Central memory CD8-positive, alpha-beta T cell (primary cell): ENCODE results near the gene NF1.
"Not testable (repeated sequence)": the region's sequence is repeated elsewhere in the genome, so short reads cannot be mapped to it uniquely, and the experiment has no call there.

Experiments
- ATAC-seq: fragments of 150-1000 bp; cut with Tn5 transposase; replicated peaks from 2 replicates; pipeline ENCODE4 v1.10.0; 2022; ENCODE audit warnings: mild to moderate bottlenecking, moderate FRiP score, moderate number of reproducible peaks; ENCODE audit not compliant: poor library complexity, severe bottlenecking; ENCODE audit errors: extremely low read depth
- DNase-seq, 2 donors: peaks; one replicate each; pipeline ENCODE4 v3.0.0; 2021; ENCODE audit warnings: low spot score in 2 of 2
- H3K27ac Mint-ChIP-seq: one replicate; pipeline ENCODE4 v1.8.0; 2022; ENCODE audit warnings: low read depth, mild to moderate bottlenecking, moderate library complexity, mixed read lengths
- H3K27me3 Mint-ChIP-seq: one replicate; pipeline ENCODE4 v1.8.0; 2022; ENCODE audit warnings: mixed read lengths
- H3K36me3 Mint-ChIP-seq: one replicate; pipeline ENCODE4 v1.8.0; 2022; ENCODE audit warnings: mild to moderate bottlenecking, moderate library complexity, mixed read lengths; ENCODE audit not compliant: insufficient read depth
- H3K4me1 Mint-ChIP-seq: one replicate; pipeline ENCODE4 v1.8.0; 2022; ENCODE audit warnings: mixed read lengths
- H3K4me3 Mint-ChIP-seq: one replicate; pipeline ENCODE4 v1.8.0; 2022; ENCODE audit warnings: mild to moderate bottlenecking, moderate library complexity, mixed read lengths
- H3K9me3 Mint-ChIP-seq: one replicate; pipeline ENCODE4 v1.8.0; 2022; ENCODE audit warnings: mixed read lengths

NF1 gene

GRCh38 chr17:31093866-31094599 lies 744 bp upstream of the NF1 start:
- Mint-ChIP-seq H3K4me3 (peak overlapping the region; percentile 97), H3K4me1 (peaks cover 12% of the 10 kb centered on the region), H3K27ac (peak overlapping the region; percentile 91), H3K36me3 (peaks cover 4% of the 10 kb centered on the region), H3K9me3 (no peaks in the 10 kb centered on the region), H3K27me3 (no peaks in the 10 kb centered on the region)
- no peak for DNase-seq
- ATAC-seq = no peak

GRCh38 chr17:31095236-31096105 lies 694 bp downstream of the NF1 start:
- DNase-seq = no peak
- Mint-ChIP-seq H3K36me3 (peaks cover 4% of the 10 kb centered on the region), H3K27me3 (no peaks in the 10 kb centered on the region), H3K9me3 (no peaks in the 10 kb centered on the region), H3K4me3 (peak overlapping the region; percentile 97), H3K4me1 (peaks cover 12% of the 10 kb centered on the region), H3K27ac (peak overlapping the region; percentile 91)
- ATAC-seq = peak; percentile 37

GRCh38 chr17:31096106-31096436 lies 1.3 kb downstream of the NF1 start:
- peaks cover 4% of the 10 kb centered on the region for H3K36me3 Mint-ChIP-seq
- H3K9me3 Mint-ChIP-seq = no peaks in the 10 kb centered on the region
- peak overlapping the region; percentile 91 for H3K27ac Mint-ChIP-seq
- peaks cover 12% of the 10 kb centered on the region for H3K4me1 Mint-ChIP-seq
- no peak for DNase-seq
- H3K27me3 Mint-ChIP-seq = no peaks in the 10 kb centered on the region
- peak overlapping the region; percentile 97 for H3K4me3 Mint-ChIP-seq
- no peak for ATAC-seq

GRCh38 chr17:31099016-31099415 lies 4.2 kb downstream of the NF1 start:
- ATAC-seq (no peak), DNase-seq (no peak)
- no peaks in the 10 kb centered on the region for H3K27me3 Mint-ChIP-seq
- no peaks in the 10 kb centered on the region for H3K9me3 Mint-ChIP-seq
- peaks cover 4% of the 10 kb centered on the region for H3K36me3 Mint-ChIP-seq
- H3K4me3 Mint-ChIP-seq = no peak overlapping the region
- H3K27ac Mint-ChIP-seq = no peak overlapping the region
- peaks cover 12% of the 10 kb centered on the region for H3K4me1 Mint-ChIP-seq

- Mint-ChIP-seq H3K4me1 (peaks cover 7% of the 10 kb centered on the region), H3K9me3 (no peaks in the 10 kb centered on the region), H3K27me3 (no peaks in the 10 kb centered on the region), H3K4me3 (no peak overlapping the region), H3K36me3 (no peaks in the 10 kb centered on the region), H3K27ac (no peak overlapping the region)
- no peak for ATAC-seq
- no peak for DNase-seq
These were observed 6.2 kb downstream of the NF1 start for GRCh38 chr17:31100840-31101459.

GRCh38 chr17:31101943-31102342 lies 7.2 kb downstream of the NF1 start:
- H3K4me3 Mint-ChIP-seq = no peak overlapping the region
- ATAC-seq = no peak
- no peaks in the 10 kb centered on the region for H3K36me3 Mint-ChIP-seq
- H3K9me3 Mint-ChIP-seq = no peaks in the 10 kb centered on the region
- no peaks in the 10 kb centered on the region for H3K27me3 Mint-ChIP-seq
- DNase-seq = no peak
- no peak overlapping the region for H3K27ac Mint-ChIP-seq
- H3K4me1 Mint-ChIP-seq = no peaks in the 10 kb centered on the region

GRCh38 chr17:31105991-31106390 lies 11.2 kb downstream of the NF1 start:
- ATAC-seq (no peak), DNase-seq (no peak)
- Mint-ChIP-seq H3K36me3 (no peaks in the 10 kb centered on the region), H3K4me1 (no peaks in the 10 kb centered on the region), H3K4me3 (no peak overlapping the region), H3K27ac (no peak overlapping the region), H3K9me3 (no peaks in the 10 kb centered on the region), H3K27me3 (no peaks in the 10 kb centered on the region)

- no peaks in the 10 kb centered on the region for H3K27me3 Mint-ChIP-seq
- ATAC-seq = no peak
- H3K9me3 Mint-ChIP-seq = no peaks in the 10 kb centered on the region
- DNase-seq = no peak
- H3K4me1 Mint-ChIP-seq = peaks cover 5% of the 10 kb centered on the region
- no peaks in the 10 kb centered on the region for H3K36me3 Mint-ChIP-seq
- H3K27ac Mint-ChIP-seq = no peak overlapping the region
- H3K4me3 Mint-ChIP-seq = no peak overlapping the region
These were observed 16.4 kb downstream of the NF1 start for GRCh38 chr17:31111183-31111582.

- H3K4me1 Mint-ChIP-seq = peaks cover 5% of the 10 kb centered on the region
- no peak for ATAC-seq
These were observed 17.4 kb downstream of the NF1 start for GRCh38 chr17:31112001-31112661.

GRCh38 chr17:31113368-31113767 lies 18.6 kb downstream of the NF1 start:
- not testable (repeated sequence) for DNase-seq, H3K36me3 Mint-ChIP-seq, H3K9me3 Mint-ChIP-seq, H3K4me1 Mint-ChIP-seq, ATAC-seq, H3K27ac Mint-ChIP-seq, H3K4me3 Mint-ChIP-seq, H3K27me3 Mint-ChIP-seq

More at GRCh38 chr17:31112001-31112661, 17.4 kb downstream of the NF1 start:
- Mint-ChIP-seq H3K36me3 (no peaks in the 10 kb centered on the region), H3K27me3 (no peaks in the 10 kb centered on the region), H3K4me3 (no peak overlapping the region), H3K27ac (no peak overlapping the region), H3K9me3 (no peaks in the 10 kb centered on the region)
- no peak for DNase-seq

- Mint-ChIP-seq H3K4me1 (peaks cover 5% of the 10 kb centered on the region), H3K4me3 (no peak overlapping the region), H3K36me3 (no peaks in the 10 kb centered on the region), H3K27me3 (no peaks in the 10 kb centered on the region), H3K27ac (no peak overlapping the region), H3K9me3 (no peaks in the 10 kb centered on the region)
- DNase-seq = no peak
- no peak for ATAC-seq
These were observed 19.2 kb downstream of the NF1 start for GRCh38 chr17:31113939-31114338.

GRCh38 chr17:31114956-31115555 lies 20.3 kb downstream of the NF1 start:
- no peak for ATAC-seq
- Mint-ChIP-seq H3K4me3 (no peak overlapping the region), H3K9me3 (no peaks in the 10 kb centered on the region), H3K36me3 (no peaks in the 10 kb centered on the region), H3K27me3 (no peaks in the 10 kb centered on the region), H3K4me1 (peaks cover 5% of the 10 kb centered on the region), H3K27ac (no peak overlapping the region)
- no peak for DNase-seq
